DOHH2 (cell line): ENCODE results near the gene KCNQ1.

Experiments used
- H3F3A ChIP-seq: fragments of 200-600 bp; sonication (generic), shearing (Covaris generic); 2 replicates; pipeline ENCODE4 v1.6.0; 2016; ENCODE audit warnings: antibody characterized with exemption, mild to moderate bottlenecking; ENCODE audit not compliant: control insufficient read depth, insufficient read depth
- H3K27ac ChIP-seq: fragments of 200-600 bp; sonication (generic); 2 replicates; pipeline ENCODE4 v1.5.1; 2014; ENCODE audit warnings: low read depth, mild to moderate bottlenecking, low read length, moderate library complexity
- H3K27me3 ChIP-seq: fragments of 200-600 bp; sonication (generic); 2 replicates; pipeline ENCODE4 v1.6.1; 2014; ENCODE audit warnings: mild to moderate bottlenecking, low read length, mixed read lengths; ENCODE audit not compliant: control insufficient read depth
- H3K36me3 ChIP-seq: fragments of 200-600 bp; sonication (generic); 2 replicates; pipeline ENCODE4 v1.6.1; 2014; ENCODE audit warnings: mild to moderate bottlenecking, low read length, moderate library complexity, mixed read lengths; ENCODE audit not compliant: control insufficient read depth
- H3K4me1 ChIP-seq: fragments of 200-600 bp; sonication (generic); 2 replicates; pipeline ENCODE4 v1.6.1; 2014; ENCODE audit warnings: mild to moderate bottlenecking, low read length, mixed read lengths; ENCODE audit not compliant: control insufficient read depth
- H3K4me2 ChIP-seq: fragments of 200-600 bp; sonication (generic); 2 replicates; pipeline ENCODE4 v1.6.0; 2014; ENCODE audit warnings: mild to moderate bottlenecking, low read length, moderate library complexity
- H3K4me3 ChIP-seq: fragments of 200-600 bp; sonication (generic); 2 replicates; pipeline ENCODE4 v1.5.1; 2014; ENCODE audit warnings: mild to moderate bottlenecking, low read length, mixed read lengths
- H3K79me2 ChIP-seq: fragments of 200-600 bp; sonication (generic); 2 replicates; pipeline ENCODE4 v1.6.1; 2014; ENCODE audit warnings: mild to moderate bottlenecking, low read length, mixed read lengths; ENCODE audit not compliant: control insufficient read depth
- H3K9me2 ChIP-seq: fragments of 200-600 bp; sonication (generic); replicated peaks from 2 replicates; pipeline ENCODE4 v1.6.1; 2014; ENCODE audit warnings: mild to moderate bottlenecking, low read length, mixed read lengths; ENCODE audit not compliant: control insufficient read depth
- H3K9me3 ChIP-seq: fragments of 200-600 bp; sonication (generic); 2 replicates; pipeline ENCODE4 v1.6.1; 2014; ENCODE audit warnings: antibody characterized with exemption, low read length, mixed read lengths; ENCODE audit not compliant: control insufficient read depth, insufficient read depth
- H4K20me1 ChIP-seq: fragments of 200-600 bp; sonication (generic); 2 replicates; pipeline ENCODE4 v1.6.0; 2014; ENCODE audit warnings: low read depth, mild to moderate bottlenecking, antibody characterized with exemption, low read length, moderate library complexity; ENCODE audit not compliant: control insufficient read depth, insufficient read depth
- EZH2phosphoT487 ChIP-seq: fragments of 200-600 bp; sonication (generic); IDR thresholded peaks from 2 replicates; pipeline ENCODE4 v1.6.1; 2017; ENCODE audit warnings: borderline replicate concordance, mild to moderate bottlenecking, antibody characterized with exemption, low read length, moderate library complexity, mixed read lengths
- TF ChIP-seq, protein P1 (sequence below): fragments of 200-600 bp; sonication (generic); IDR thresholded peaks from one replicate; pipeline ENCODE4 v1.5.1; 2014; ENCODE audit warnings: antibody characterized with exemption, mild to moderate bottlenecking, low read depth, low read length; ENCODE audit not compliant: poor library complexity, severe bottlenecking

Gene KCNQ1

DNA sequence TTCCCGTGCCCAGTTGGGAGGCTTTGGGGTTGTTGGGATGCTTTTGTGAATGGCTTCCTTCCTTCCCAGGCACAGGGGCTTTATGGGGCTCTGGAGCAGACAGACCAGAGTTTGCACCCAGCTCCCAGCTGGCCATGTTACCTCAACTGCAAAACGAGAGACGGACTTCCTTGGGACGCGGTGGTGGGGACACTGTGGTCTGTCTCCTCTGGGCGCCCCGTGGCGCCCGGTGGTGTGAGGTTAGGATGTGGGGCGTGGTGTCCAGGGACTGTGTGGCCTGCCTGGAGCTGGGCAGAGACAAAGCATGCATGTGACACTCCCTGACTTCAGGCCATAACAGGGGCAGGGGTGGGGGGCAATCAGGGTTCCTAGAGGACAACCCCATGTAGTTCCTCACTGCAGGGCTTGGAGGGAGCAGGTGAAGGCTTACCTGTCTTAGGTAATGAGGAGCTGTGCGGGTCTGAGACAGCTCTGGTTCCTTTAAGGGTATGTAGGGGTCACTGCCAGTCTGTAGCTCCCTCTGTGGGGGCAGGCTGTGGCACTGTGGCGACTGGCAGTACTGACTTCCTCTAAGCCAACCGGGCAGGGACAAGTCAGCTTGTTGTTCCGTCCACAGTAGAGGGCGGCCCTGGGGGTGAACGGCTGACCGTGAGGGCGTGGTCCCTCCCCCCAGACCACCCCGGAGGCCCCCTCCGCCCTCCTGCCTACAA, 14.4 kb downstream of the KCNQ1 start:
- Histone ChIP-seq H3K79me2 (no peaks in the 10 kb centered on the region), H4K20me1 (no peaks in the 10 kb centered on the region), H3K4me2 (no peak overlapping the region), H3K36me3 (no peaks in the 10 kb centered on the region), H3K27ac (no peak overlapping the region), H3K27me3 (no peaks in the 10 kb centered on the region), H3K4me1 (no peaks in the 10 kb centered on the region), H3K9me3 (no peaks in the 10 kb centered on the region), H3F3A (no peaks in the 10 kb centered on the region), H3K4me3 (no peak overlapping the region), H3K9me2 (no peaks in the 10 kb centered on the region)
- TF ChIP-seq, protein P1, sequence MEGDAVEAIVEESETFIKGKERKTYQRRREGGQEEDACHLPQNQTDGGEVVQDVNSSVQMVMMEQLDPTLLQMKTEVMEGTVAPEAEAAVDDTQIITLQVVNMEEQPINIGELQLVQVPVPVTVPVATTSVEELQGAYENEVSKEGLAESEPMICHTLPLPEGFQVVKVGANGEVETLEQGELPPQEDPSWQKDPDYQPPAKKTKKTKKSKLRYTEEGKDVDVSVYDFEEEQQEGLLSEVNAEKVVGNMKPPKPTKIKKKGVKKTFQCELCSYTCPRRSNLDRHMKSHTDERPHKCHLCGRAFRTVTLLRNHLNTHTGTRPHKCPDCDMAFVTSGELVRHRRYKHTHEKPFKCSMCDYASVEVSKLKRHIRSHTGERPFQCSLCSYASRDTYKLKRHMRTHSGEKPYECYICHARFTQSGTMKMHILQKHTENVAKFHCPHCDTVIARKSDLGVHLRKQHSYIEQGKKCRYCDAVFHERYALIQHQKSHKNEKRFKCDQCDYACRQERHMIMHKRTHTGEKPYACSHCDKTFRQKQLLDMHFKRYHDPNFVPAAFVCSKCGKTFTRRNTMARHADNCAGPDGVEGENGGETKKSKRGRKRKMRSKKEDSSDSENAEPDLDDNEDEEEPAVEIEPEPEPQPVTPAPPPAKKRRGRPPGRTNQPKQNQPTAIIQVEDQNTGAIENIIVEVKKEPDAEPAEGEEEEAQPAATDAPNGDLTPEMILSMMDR: no peak
- TF ChIP-seq EZH2phosphoT487: no peak

DNA sequence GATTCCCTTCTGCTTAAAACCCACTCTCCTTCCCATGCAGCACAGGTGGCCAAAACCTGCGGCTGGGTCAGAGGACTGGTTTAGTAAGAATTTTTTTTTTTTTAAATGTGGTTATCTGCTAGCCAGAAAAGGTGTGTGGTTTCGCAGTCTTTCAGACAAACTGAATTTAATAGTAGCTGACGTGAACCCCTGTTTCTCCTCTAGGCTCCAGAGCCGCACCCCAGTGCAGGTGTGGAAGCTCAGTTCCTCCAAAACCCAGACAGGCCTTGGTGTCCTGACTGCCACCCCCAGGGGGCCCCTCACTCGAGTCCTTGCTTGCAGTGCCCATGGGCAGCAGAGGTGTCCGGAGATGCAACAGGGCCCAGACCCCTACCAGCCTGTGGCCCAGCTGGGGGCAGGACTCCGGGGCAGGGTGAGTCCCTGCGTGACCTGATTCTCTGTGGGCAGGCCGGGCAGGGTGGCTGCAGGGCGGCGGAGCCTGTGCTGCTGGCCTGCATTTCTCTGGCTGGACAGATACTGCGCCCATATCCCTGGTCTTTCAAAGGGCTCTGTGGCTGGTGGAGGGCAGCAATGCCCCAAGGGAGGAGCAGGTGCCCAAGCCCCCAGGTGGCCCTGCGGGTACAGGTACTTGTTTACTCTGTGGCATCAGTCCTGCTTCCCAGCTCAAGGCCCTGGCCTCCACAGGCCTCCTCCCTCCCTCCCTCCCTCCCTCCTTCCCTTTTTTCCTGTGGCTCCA, 15.2 kb downstream of the KCNQ1 start:
- no peak overlapping the region for H3K27ac ChIP-seq
- H3K27me3 ChIP-seq: no peaks in the 10 kb centered on the region
- no peak overlapping the region for H3K4me3 ChIP-seq
- H3K4me2 ChIP-seq: no peak overlapping the region
- no peaks in the 10 kb centered on the region for H3F3A ChIP-seq
- H3K4me1 ChIP-seq: no peaks in the 10 kb centered on the region
- TF ChIP-seq EZH2phosphoT487: no peak
- TF ChIP-seq, protein P1: no peak
- H3K9me2 ChIP-seq: no peaks in the 10 kb centered on the region
- no peaks in the 10 kb centered on the region for H3K79me2 ChIP-seq
- H3K9me3 ChIP-seq: no peaks in the 10 kb centered on the region
- no peaks in the 10 kb centered on the region for H3K36me3 ChIP-seq
- no peaks in the 10 kb centered on the region for H4K20me1 ChIP-seq

DNA sequence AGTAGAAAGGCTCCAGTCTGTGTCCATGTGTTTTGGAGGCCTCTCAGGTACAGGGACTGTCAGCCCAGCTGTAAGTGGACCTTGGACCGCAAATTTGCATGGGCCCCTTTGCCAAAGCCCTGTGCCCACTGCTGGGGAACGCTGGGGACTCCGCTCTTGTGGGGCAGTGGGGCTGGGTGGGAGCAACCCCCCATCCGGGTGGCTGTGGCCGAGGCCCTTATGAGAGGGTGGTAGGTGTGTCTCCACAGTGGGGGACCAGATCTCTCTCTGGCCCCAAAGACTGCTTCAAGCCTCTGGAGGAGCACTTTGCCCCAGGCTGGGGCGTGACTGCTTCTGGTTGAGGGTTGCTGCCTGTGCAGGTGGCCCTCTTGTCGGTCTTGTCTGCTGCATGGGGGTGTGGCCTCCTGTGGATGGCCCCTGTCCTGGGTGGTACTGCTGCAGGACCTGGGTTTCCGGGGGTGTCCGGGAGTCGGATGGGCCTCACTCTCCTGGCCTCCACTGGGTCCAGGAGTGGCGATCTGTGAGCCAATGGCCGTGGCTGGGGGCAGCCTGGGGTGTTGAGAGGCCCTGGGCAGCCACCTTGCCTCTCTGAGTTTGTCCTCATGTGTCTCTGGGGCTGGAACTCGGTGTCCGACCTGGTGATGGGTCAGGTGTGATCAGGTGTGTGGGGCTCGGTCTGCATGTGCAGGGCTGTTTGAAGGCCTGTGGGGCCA, 15.9 kb downstream of the KCNQ1 start:
- no peak overlapping the region for H3K4me2 ChIP-seq
- H3K4me1 ChIP-seq: no peaks in the 10 kb centered on the region
- TF ChIP-seq, protein P1: no peak
- no peak for TF ChIP-seq EZH2phosphoT487
- H3K4me3 ChIP-seq: no peak overlapping the region
- H4K20me1 ChIP-seq: no peaks in the 10 kb centered on the region
- no peaks in the 10 kb centered on the region for H3K79me2 ChIP-seq
- no peaks in the 10 kb centered on the region for H3K27me3 ChIP-seq
- no peak overlapping the region for H3K27ac ChIP-seq
- no peaks in the 10 kb centered on the region for H3F3A ChIP-seq
- H3K36me3 ChIP-seq: no peaks in the 10 kb centered on the region
- H3K9me2 ChIP-seq: no peaks in the 10 kb centered on the region
- H3K9me3 ChIP-seq: no peaks in the 10 kb centered on the region
